Inflammatory macrophage (primary cell): ENCODE data around the gene ZNF561.

ENCODE experiments used
- DNase-seq, 2 donors: peaks; one replicate each; pipeline ENCODE4 v3.0.0-alpha.2; 2020 to 2022

Gene ZNF561

DNA sequence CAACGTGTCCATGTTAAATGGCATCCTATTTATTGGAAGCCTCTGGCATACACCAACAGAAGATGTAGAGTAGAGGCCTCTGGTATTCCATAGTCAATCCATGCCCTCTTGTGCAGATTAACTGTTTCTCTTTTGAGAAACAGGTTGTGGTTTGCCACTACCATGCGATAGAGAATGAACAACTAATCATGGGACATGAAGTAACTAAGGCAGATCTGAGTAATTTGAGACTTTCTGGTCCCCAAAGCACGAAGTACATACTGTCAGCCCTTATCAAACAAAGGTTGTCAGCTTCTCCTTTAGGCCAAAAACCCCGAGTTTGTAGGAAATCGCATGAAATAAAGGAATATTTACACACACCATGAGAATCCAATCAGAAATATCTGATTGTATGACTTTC is 40.3 kb downstream of the ZNF561 start:
- no peak for DNase-seq

DNA sequence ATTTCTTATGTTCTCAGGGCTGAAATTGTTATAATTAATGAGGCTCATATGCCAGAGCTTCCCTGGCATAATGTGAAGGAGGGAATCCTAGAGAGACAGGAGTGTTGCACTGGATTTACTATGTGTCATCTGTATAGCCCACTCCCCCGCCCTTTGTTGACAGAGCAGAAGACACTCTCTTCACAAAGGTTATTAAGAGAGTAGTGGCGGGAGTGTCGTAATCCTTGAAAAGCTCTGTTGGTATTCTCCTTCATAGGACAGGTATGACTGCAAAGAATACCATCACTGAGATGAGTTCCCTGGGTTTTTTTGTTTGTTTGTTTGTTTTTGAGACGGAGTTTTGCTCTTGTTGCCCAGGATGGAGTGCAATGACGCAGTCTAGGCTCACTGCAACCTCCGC is 50.8 kb downstream of the ZNF561 start:
- DNase-seq: no peak

DNA sequence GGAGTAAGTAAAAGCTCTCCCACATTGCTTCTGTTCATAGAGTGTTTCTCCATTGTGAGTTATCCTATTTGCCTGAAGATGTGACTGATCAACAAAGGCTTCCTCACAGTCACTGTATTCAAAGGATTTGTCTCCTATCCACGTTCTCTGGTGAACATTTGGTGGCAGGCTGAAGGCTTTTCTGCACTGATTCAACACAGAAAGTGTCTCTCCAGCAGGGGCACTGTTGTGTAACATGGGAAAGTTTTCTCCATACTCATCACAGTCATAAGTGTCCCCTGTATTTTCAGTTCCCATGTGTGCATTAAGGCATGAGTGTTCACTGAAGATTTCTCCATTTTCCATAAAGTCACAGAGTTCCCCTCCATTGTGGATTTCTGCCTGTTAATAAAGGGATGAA is 54.3 kb downstream of the ZNF561 start:
- no peak for DNase-seq

DNA sequence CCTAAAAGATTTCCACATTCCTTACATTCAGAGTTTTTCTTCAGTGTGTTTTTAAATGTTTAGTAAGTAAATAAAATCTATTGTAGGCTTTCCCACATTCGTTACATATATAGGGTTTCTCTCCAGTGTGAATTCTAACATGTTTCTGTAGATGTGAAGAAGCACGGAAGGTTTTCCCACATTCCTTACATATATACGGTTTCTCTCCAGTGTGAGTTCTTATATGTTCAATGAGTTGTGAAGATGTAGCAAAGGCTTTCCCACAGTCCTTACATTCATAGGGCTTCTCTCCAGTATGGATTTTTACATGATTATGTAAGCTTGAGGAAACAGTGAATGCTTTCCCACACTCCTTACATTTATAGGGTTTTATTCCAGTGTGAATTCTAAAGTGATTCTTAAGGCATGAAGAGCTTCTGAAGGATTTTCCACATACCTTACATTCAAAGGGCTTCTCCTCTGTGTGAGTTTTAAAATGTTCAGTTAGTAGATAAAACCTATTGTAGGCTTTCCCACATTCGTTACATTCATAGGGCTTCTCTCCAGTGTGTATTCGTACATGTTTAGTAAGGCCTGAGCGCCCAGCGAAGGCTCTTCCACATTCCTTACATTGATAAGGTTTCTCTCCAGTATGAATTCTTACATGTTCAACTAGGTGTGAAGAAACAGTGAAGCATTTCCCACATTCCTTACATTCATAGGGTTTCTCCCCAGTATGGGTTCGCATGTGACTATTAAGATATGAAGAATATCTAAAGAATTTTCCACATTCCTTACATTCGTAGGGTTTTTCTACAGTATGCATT is 54.9 kb downstream of the ZNF561 start:
- no peak for DNase-seq
